Mammary epithelial cell (primary cell): ENCODE data around the gene CNKSR3.

Experiments
- CTCF ChIP-seq, 2 donors: IDR thresholded peaks in 1 of 2; conservative IDR thresholded peaks in 1 of 2; 2 replicates each; pipeline ENCODE4 v1.5.1; 2011 to 2012; ENCODE audit warnings: inconsistent platforms in 2 of 2, low read length in 2 of 2, mild to moderate bottlenecking in 2 of 2, control low read depth in 1 of 2, low read depth in 1 of 2; ENCODE audit not compliant: insufficient read depth in 1 of 2; ENCODE audit errors: extremely low read depth in 1 of 2
- EZH2 ChIP-seq: IDR thresholded peaks from 2 replicates; pipeline ENCODE4 v1.6.1; 2012; ENCODE audit warnings: low read length, inconsistent platforms, borderline replicate concordance

- TF ChIP-seq CTCF (conservative IDR thresholded peaks at IDR 0.05 in 1 of 2, IDR thresholded peaks at IDR 0.05 in 1 of 2; ENCODE audit: extremely low read depth in 1 of 2, insufficient read depth in 1 of 2, low read depth in 1 of 2, low read length in 2 of 2): no peak
- TF ChIP-seq EZH2: no peak
Observed at GRCh38 chr6:154461348-154461747, 49.1 kb downstream of the CNKSR3 start.
